Astrocyte (in vitro differentiated cells and primary cell): ENCODE data around the gene PLB1.

ENCODE experiments used
- CTCF ChIP-seq: IDR thresholded peaks from 2 replicates; pipeline ENCODE4 v1.5.1; 2011; ENCODE audit warnings: low read depth, mild to moderate bottlenecking, inconsistent platforms, low read length, moderate library complexity; ENCODE audit not compliant: insufficient read depth
- EZH2 ChIP-seq: IDR thresholded peaks from 2 replicates; pipeline ENCODE4 v1.6.1; 2012; ENCODE audit warnings: mild to moderate bottlenecking, low read length, inconsistent platforms; ENCODE audit not compliant: insufficient read depth

DNA sequence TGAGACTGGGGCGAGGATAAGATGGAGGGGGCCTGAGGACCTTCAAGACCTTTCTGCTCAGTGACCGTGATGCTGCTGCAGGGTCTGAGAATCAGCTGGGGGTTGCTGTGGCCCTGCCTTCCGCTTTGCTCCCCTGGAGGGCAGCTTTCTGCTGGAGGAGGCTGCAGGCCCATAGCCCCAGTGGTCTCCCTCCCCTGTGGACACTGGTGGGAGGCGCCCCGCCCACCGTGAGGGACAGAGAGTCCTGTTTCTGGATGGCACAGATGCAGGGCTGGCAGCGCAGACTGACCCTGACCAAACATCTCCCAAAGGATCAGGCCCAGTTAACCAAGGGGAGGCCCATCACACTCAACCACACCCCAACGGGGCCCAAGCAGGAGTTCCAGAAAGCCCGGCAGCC, 42.8 kb downstream of the PLB1 start:
- TF ChIP-seq CTCF (no peak), EZH2 (no peak)
